GM12878 (cell line): ENCODE data around the gene PCDH15.

ENCODE experiments used
- CTCF ChIP-seq, 3 experiments: IDR thresholded peaks in 2 of 3; conservative IDR thresholded peaks in 1 of 3; 2 replicates each; pipeline ENCODE4 v1.5.1; 2011; ENCODE audit warnings: low read depth in 3 of 3, low read length in 3 of 3, mild to moderate bottlenecking in 3 of 3, control low read depth in 2 of 3, moderate library complexity in 2 of 3, inconsistent platforms in 1 of 3, mixed read lengths in 1 of 3; ENCODE audit not compliant: control insufficient read depth in 2 of 3, insufficient read depth in 1 of 3; ENCODE audit errors: extremely low read depth in 1 of 3
- ELK1 ChIP-seq: IDR thresholded peaks from 2 replicates; pipeline ENCODE4 v1.6.1; 2012; ENCODE audit warnings: low read depth, low read length, improper control_type of control experiment
- POLR2A ChIP-seq: IDR thresholded peaks from 2 replicates; pipeline ENCODE4 v1.6.1; 2011; ENCODE audit warnings: low read depth, mild to moderate bottlenecking, low read length

- TF ChIP-seq POLR2A (no peak), CTCF (IDR thresholded peaks at IDR 0.05 in 2 of 3, conservative IDR thresholded peaks at IDR 0.05 in 1 of 3; ENCODE audit: control insufficient read depth in 2 of 3, extremely low read depth in 1 of 3, insufficient read depth in 1 of 3, low read depth in 3 of 3, low read length in 3 of 3) (no peak), ELK1 (no peak)
Observed at GRCh38 chr10:53808677-53809372, 992.2 kb downstream of the PCDH15 start.
